GM12873 (cell line): ENCODE data around the gene HS6ST2.

Experiments
- TF ChIP-seq, protein P1 (sequence below): IDR thresholded peaks from 2 replicates; pipeline ENCODE4 v1.5.1; 2012; ENCODE audit warnings: low read depth, mild to moderate bottlenecking, moderate library complexity, low read length, control low read depth; ENCODE audit not compliant: insufficient read depth; ENCODE audit errors: missing control alignments

The HS6ST2 gene

DNA sequence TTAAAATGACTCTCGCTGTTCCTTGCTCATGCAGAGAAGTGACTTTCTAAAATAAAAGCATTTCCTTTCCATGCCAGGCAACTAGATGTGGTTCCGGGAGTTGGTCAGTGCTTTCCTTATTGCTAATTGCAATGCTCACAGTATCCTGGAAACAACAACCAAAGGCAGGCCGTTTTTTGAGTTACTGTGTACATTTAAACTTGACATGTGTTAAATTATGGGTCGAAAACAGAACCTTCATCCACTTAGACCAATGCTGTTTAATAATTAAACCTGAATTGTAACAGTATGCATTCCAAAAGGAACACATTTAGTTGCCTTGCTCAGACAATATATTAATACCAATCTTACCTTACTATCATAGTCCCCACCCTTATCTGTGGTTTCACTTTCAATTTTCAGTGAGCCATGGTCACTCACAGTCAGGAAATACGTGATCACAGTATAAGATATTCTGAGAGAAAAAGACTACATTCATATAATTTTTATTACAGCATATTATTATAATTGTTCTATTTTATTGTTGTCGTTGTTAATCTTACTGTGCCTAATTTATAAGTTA is 102.6 kb downstream of the HS6ST2 start:
- TF ChIP-seq, protein P1, sequence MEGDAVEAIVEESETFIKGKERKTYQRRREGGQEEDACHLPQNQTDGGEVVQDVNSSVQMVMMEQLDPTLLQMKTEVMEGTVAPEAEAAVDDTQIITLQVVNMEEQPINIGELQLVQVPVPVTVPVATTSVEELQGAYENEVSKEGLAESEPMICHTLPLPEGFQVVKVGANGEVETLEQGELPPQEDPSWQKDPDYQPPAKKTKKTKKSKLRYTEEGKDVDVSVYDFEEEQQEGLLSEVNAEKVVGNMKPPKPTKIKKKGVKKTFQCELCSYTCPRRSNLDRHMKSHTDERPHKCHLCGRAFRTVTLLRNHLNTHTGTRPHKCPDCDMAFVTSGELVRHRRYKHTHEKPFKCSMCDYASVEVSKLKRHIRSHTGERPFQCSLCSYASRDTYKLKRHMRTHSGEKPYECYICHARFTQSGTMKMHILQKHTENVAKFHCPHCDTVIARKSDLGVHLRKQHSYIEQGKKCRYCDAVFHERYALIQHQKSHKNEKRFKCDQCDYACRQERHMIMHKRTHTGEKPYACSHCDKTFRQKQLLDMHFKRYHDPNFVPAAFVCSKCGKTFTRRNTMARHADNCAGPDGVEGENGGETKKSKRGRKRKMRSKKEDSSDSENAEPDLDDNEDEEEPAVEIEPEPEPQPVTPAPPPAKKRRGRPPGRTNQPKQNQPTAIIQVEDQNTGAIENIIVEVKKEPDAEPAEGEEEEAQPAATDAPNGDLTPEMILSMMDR = no peak

DNA sequence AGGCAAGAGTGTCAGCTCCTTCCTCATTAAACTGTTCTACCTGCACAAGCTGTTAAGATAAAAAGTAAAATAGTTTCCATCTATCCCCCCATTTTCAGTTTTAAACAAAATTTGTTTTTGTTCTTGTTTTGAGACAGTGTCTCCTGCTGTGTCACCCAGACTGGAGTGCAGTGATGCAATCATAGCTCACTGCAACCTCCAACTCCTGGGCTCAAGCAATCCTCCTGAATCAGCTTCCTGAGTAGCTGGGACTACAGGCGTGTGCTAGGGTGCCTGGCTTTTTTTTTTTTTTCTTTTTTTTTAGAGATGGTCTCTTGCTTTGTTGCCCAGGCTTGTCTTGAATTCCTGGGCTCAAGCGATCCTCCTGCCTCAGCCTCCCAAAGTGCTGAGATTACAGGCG is 105.4 kb downstream of the HS6ST2 start:
- TF ChIP-seq, protein P1 = no peak

DNA sequence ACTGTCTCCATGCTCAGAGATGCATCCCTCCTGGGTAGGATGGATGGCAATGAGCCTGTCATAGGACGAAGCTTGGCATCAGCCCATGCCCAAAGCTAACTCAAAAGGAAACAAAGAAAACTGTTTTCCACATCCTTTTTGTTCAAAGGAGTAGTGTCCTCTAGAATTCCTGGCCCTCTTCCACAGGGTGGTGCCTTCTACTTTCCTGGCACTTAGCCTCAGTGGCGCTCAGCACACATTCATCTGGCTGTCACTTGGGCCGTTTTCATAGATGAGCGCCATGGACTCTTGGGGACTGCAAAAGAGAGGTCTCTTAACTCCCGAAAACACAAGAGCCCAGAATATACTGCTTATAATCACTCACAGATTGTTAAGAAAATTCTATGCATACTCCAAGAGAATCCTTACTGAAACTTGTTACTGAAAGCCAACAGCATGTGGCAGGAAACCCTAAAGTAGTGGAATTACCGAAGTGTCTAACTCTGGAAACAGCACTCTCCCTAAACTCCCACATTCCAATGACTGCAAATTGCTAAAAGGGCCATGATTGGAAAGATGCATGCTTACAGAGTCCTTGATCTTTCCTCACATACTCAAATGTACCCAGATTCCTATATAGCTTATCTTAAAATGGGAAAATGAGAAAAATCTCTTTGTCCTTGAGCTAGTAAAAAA is 110.0 kb downstream of the HS6ST2 start:
- TF ChIP-seq, protein P1 = no peak

DNA sequence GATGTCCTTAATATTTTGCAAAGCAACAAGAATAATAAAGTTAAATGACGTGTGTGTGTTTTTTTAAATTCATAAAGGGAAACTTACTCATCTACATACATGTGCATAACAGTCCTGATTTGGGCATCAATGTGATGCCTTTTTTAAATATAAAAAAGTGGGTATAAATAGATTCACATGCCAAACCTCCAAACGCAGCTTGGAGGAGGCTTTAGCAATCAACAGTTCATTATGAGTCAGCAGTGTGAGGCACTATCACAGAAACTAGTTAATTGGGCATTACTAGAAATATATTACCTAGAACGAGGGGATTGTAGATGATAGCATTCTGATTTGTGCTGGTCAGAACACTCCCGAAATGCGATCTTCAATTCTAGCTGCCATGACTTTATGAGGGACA is 115.1 kb downstream of the HS6ST2 start:
- TF ChIP-seq, protein P1 = no peak

DNA sequence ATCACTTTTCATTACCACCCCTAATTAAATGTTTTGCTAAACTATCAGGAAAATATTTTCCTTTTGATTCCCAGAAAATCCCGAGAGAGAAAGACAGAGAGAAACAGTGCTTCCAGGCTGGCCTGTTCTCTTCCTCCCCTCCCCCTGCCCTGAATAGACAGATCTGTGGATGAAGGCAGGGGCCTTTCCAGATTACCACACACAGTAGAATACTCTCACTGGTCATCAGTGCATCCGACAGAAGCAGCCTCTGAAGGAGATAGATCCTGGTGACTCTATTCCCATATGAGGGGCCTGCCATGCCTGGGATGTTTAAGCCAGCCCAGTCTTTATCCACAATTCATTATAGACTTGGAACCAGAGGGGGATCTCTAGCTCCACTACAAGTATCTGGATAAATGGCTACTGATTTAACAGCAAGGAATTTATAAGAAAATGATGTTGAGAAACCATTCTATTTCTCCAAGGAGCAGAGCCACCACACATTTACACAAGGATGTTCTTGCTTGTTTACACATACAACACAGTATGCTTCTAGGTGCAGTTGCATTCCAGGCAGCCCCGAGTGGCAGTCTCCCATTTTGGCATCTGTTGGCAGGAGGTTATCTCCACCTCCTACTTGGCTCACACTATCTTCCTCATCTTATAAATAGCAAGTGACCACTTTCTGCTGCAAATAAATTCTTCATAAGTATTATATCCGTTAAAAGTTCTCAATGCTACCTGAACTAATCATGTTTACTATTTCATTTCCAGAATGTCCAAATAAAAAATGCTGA is 115.8 kb downstream of the HS6ST2 start:
- TF ChIP-seq, protein P1 = no peak

DNA sequence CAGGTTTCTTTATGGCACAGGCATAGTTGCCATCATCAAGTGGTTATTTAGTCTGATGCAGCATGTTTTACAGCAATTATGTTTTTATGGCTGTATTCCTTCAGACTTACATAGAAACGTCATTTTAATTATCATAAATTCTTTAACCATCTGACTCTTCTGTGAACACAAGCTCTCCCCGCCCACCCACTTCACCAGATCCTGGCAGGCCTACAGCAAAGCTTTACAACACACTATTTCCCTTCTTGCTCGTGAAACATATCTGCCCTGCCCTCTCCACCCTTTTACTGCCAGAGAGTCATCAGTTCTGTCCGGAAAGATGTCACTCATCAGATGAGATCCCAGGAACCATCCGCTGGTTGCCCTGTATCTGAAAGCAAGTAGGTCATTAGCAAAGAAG is 120.5 kb downstream of the HS6ST2 start:
- TF ChIP-seq, protein P1 = no peak

DNA sequence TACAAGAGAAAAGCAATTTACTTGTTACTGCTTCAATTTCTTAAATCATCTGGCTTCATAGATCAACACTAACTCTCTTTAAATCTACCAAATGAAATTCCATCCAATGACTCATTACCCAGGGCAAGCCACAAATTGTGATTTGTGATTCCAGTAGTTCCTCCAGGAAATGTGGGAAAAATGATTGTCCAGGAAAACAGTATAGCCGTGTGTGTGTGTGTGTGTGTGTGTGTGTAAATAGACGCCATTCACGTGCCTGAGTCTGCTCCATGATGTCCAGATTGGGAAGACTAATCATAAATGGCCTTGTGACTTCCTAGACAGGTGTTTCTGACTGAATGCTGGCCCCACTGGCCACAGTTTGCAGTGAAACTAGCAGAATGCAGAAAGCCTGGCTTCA is 121.3 kb downstream of the HS6ST2 start:
- TF ChIP-seq, protein P1 = no peak
